NCI-H748 (cell line): ENCODE measurements around the gene HERPUD2.
A peak's percentile ranks its signal among the peaks of the same experiment; 100 is the strongest.
"Not testable (repeated sequence)": the region's sequence is repeated elsewhere in the genome, so short reads cannot be mapped to it uniquely, and the experiment has no call there.

Experiments
- DNase-seq: peaks from one replicate; lab custom pipeline; 2025; ENCODE audit not compliant: unreplicated experiment; lab: John Stamatoyannopoulos, UW

Gene HERPUD2

GRCh38 chr7:35714862-35715261 lies 19.9 kb upstream of the HERPUD2 start:
- no peak for DNase-seq

GRCh38 chr7:35714407-35714806 lies 19.5 kb upstream of the HERPUD2 start:
- DNase-seq, result no peak

- no peak for DNase-seq
Observed at GRCh38 chr7:35712563-35713226, 17.8 kb upstream of the HERPUD2 start.

GRCh38 chr7:35707422-35707821 lies 12.5 kb upstream of the HERPUD2 start:
- no peak for DNase-seq

GRCh38 chr7:35705932-35706461 lies 11.1 kb upstream of the HERPUD2 start:
- DNase-seq, result no peak

- no peak for DNase-seq
Observed at GRCh38 chr7:35704261-35704660, 9.3 kb upstream of the HERPUD2 start.

- DNase-seq, result no peak
Observed at GRCh38 chr7:35702541-35702940, 7.6 kb upstream of the HERPUD2 start.

GRCh38 chr7:35701287-35701900 lies 6.5 kb upstream of the HERPUD2 start:
- no peak for DNase-seq

- DNase-seq, result no peak
Observed at GRCh38 chr7:35700865-35701264, 5.9 kb upstream of the HERPUD2 start.

- DNase-seq, result no peak
Observed at GRCh38 chr7:35700333-35700732, 5.4 kb upstream of the HERPUD2 start.

GRCh38 chr7:35699796-35700305 lies 4.9 kb upstream of the HERPUD2 start:
- DNase-seq, result no peak

GRCh38 chr7:35698382-35698781 lies 3.4 kb upstream of the HERPUD2 start:
- DNase-seq, result not testable (repeated sequence)

GRCh38 chr7:35697414-35698175 lies 2.7 kb upstream of the HERPUD2 start:
- DNase-seq, result no peak

- peak; percentile 18 for DNase-seq
Observed at GRCh38 chr7:35695987-35696386, 1.1 kb upstream of the HERPUD2 start.

GRCh38 chr7:35695473-35695850 lies 527 bp upstream of the HERPUD2 start:
- peak; percentile 58 for DNase-seq

- DNase-seq, result peak; percentile 68
Observed at GRCh38 chr7:35694161-35694783, 663 bp downstream of the HERPUD2 start.

GRCh38 chr7:35691827-35692307 lies 3.1 kb downstream of the HERPUD2 start:
- no peak for DNase-seq

GRCh38 chr7:35691366-35691765 lies 3.6 kb downstream of the HERPUD2 start:
- no peak for DNase-seq

GRCh38 chr7:35690614-35691013 lies 4.3 kb downstream of the HERPUD2 start:
- DNase-seq, result not testable (repeated sequence)

GRCh38 chr7:35685781-35686180 lies 9.2 kb downstream of the HERPUD2 start:
- no peak for DNase-seq
